Breast epithelium (tissue), 4 donors: Measurements from ENCODE around the gene PTPRN2. TPM values are rescaled to one million over a fixed set of nuclear protein-coding genes. Genes with fewer than 3 reads are reported as not detected.

Source experiments
- DNase-seq, 2 donors: peaks; one replicate each; pipeline ENCODE4 v3.0.0-alpha.2; 2019; ENCODE audit warnings: low spot score in 2 of 2
- H3K27ac ChIP-seq, 2 donors: fragments of 200-600 bp; sonication (generic) in 1 of 2; one replicate each; pipeline ENCODE4 v1.5.1; 2016 to 2019; ENCODE audit warnings: mild to moderate bottlenecking in 1 of 2
- H3K27me3 ChIP-seq, 2 donors: fragments of 200-600 bp; sonication (generic) in 1 of 2; one replicate each; pipeline versions ENCODE4 v1.5.1 to v1.6.0; 2017 to 2019; ENCODE audit warnings: control low read depth in 1 of 2, mild to moderate bottlenecking in 1 of 2
- H3K36me3 ChIP-seq: fragments of 200-600 bp; one replicate; pipeline ENCODE4 v1.5.1; 2019
- H3K4me1 ChIP-seq, 2 donors: fragments of 200-600 bp; sonication (generic); one replicate each; pipeline ENCODE4 v1.5.1; 2016 to 2019; ENCODE audit warnings: control low read depth in 1 of 2
- H3K4me3 ChIP-seq, 3 donors: fragments of 200-600 bp; sonication (generic); 1 replicate in 2 of 3; 2 replicates in 1 of 3; pipeline ENCODE4 v1.5.1; 2016 to 2019; ENCODE audit warnings: mild to moderate bottlenecking in 3 of 3, moderate library complexity in 2 of 3
- H3K9me3 ChIP-seq, 2 donors: fragments of 200-600 bp; sonication (generic) in 1 of 2; one replicate each; pipeline ENCODE4 v1.5.1; 2016 to 2019; ENCODE audit warnings: control low read depth in 1 of 2
- POLR2A ChIP-seq: fragments of 450-650 bp; IDR thresholded peaks from one replicate; pipeline ENCODE4 v1.6.1; 2016; ENCODE audit warnings: antibody characterized with exemption, mild to moderate bottlenecking, moderate library complexity
- POLR2AphosphoS5 ChIP-seq, 3 donors: sonication (generic); formaldehyde crosslinking; IDR thresholded peaks; one replicate each; pipeline ENCODE4 v1.6.1; 2017; ENCODE audit warnings: antibody characterized with exemption in 3 of 3
- intact Hi-C: fragments of 100-400 bp; cut with DNase I; formaldehyde crosslinking; loops from one replicate; pipeline ENCODE4 v1.15.1; 2023; ENCODE audit warnings: low total_unique reads
- total RNA-seq, 3 donors: library from RNA; depleted of rRNA; stranded (reverse); fragments of >200 nt; gene quantifications; one replicate each; pipeline ENCODE4 v1.1.0, GENCODE V29; 2016
- TF ChIP-seq, protein P1 (sequence below), 3 donors: fragments of 450-650 bp; IDR thresholded peaks; one replicate each; pipeline ENCODE4 v1.5.1; 2016 to 2017; ENCODE audit warnings: antibody characterized with exemption in 3 of 3, mild to moderate bottlenecking in 3 of 3, moderate library complexity in 3 of 3

The PTPRN2 gene
- total RNA-seq, 3 donors from 2014 or later: 1.6 to 2.2 (median 2.2) TPM

DNA sequence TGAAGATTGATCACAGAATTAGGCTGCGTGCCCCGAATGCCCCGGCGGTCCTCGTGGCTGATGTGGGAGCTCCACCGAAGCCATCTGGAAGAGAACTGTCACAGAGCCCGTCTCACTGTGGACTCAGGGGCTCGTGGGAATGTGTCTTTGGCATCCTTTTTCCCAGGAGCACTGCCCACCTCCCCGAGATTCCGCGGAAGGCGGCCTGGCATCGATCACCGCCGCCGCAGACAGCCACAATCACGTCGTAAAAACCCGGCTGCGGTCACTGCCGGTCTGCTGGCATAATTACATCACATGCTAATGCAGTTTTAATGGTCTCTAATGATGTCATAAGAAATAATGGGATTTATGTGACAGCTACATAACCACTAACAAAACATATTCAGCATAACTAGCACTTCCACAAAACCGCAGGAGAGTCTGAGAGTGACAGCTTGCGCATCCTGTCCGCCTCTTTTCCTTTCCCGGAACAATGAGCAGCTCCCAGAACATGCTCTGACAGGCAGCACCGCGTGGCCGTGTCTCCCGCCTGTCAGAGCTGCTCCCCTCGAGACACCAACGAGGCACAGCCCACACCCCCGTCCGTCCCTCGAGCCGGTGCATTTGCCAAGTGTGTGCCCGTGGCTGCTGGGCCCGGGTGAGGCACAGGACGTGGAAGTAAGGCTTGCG is 490.0 kb downstream of the PTPRN2 start:
- Histone ChIP-seq H3K36me3 (no peaks in the 10 kb centered on the region), H3K27me3 (peaks cover 0 to 3% of the 10 kb centered on the region in 2 donors), H3K9me3 (peaks cover 5 to 12% of the 10 kb centered on the region in 2 donors), H3K4me3 (no peak overlapping the region), H3K27ac (no peak overlapping the region), H3K4me1 (no peaks in the 10 kb centered on the region)
- no peak for TF ChIP-seq POLR2A
- TF ChIP-seq, protein P1, sequence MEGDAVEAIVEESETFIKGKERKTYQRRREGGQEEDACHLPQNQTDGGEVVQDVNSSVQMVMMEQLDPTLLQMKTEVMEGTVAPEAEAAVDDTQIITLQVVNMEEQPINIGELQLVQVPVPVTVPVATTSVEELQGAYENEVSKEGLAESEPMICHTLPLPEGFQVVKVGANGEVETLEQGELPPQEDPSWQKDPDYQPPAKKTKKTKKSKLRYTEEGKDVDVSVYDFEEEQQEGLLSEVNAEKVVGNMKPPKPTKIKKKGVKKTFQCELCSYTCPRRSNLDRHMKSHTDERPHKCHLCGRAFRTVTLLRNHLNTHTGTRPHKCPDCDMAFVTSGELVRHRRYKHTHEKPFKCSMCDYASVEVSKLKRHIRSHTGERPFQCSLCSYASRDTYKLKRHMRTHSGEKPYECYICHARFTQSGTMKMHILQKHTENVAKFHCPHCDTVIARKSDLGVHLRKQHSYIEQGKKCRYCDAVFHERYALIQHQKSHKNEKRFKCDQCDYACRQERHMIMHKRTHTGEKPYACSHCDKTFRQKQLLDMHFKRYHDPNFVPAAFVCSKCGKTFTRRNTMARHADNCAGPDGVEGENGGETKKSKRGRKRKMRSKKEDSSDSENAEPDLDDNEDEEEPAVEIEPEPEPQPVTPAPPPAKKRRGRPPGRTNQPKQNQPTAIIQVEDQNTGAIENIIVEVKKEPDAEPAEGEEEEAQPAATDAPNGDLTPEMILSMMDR (IDR thresholded peaks at IDR 0.05): no peak
- TF ChIP-seq POLR2AphosphoS5 (IDR thresholded peaks at IDR 0.05): no peak
- intact Hi-C loops: no loop called here
- peak in 1 of 2 donors; percentile 22 for DNase-seq

DNA sequence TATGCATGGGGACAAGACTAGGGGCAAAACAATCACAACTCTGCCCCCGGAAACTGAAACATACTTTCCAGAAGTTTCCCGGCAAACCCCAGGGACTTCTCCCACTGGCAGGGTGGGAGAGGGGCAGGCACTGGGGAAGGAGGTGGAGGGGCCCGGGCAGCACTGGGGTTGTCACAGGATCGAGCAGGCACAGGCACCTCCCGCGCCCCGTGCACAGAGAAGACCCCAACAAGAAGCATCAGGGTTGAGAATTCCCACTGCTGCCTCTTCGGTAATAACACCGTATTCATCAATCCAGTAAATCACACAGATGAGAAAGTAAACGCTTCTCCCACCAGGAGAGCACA is 490.5 kb downstream of the PTPRN2 start:
- Histone ChIP-seq H3K36me3 (no peaks in the 10 kb centered on the region), H3K27ac (no peak overlapping the region), H3K9me3 (peaks cover 5 to 12% of the 10 kb centered on the region in 2 donors), H3K27me3 (no peaks in the 10 kb centered on the region), H3K4me3 (no peak overlapping the region), H3K4me1 (no peaks in the 10 kb centered on the region)
- intact Hi-C loops: no loop called here
- TF ChIP-seq POLR2A (no peak), POLR2AphosphoS5 (IDR thresholded peaks at IDR 0.05) (no peak)
- TF ChIP-seq, protein P1 (IDR thresholded peaks at IDR 0.05): no peak
- DNase-seq: peak in 1 of 2 donors; percentile 42

DNA sequence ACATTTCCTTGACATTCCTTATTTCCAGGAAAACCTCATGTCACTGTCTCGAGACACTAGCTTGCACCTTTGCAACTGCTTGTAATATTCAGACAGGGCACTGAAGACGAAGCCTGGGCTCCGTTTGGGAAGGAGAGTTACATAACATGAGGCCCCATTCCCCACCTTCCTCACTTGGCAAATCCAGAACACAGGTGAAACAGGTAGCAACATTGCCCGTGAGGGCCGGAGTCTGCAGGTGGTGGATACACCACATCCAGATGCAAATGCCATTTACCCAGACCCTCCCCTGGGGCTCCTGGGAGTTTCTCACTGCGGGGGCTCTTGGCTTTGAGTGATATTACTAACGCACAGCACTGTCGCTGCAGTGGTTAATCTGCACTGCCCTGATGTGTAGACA is 491.0 kb downstream of the PTPRN2 start:
- no peak overlapping the region for H3K27ac ChIP-seq
- no peak overlapping the region for H3K4me3 ChIP-seq
- TF ChIP-seq POLR2AphosphoS5 (IDR thresholded peaks at IDR 0.05) (no peak), POLR2A (no peak)
- TF ChIP-seq, protein P1 (IDR thresholded peaks at IDR 0.05): no peak
- H3K9me3 ChIP-seq: peaks cover under 1 to 12% of the 10 kb centered on the region in 2 donors
- no peaks in the 10 kb centered on the region for H3K4me1 ChIP-seq
- H3K27me3 ChIP-seq: no peaks in the 10 kb centered on the region
- intact Hi-C loops: no loop called here
- DNase-seq: no peak
- H3K36me3 ChIP-seq: no peaks in the 10 kb centered on the region

DNA sequence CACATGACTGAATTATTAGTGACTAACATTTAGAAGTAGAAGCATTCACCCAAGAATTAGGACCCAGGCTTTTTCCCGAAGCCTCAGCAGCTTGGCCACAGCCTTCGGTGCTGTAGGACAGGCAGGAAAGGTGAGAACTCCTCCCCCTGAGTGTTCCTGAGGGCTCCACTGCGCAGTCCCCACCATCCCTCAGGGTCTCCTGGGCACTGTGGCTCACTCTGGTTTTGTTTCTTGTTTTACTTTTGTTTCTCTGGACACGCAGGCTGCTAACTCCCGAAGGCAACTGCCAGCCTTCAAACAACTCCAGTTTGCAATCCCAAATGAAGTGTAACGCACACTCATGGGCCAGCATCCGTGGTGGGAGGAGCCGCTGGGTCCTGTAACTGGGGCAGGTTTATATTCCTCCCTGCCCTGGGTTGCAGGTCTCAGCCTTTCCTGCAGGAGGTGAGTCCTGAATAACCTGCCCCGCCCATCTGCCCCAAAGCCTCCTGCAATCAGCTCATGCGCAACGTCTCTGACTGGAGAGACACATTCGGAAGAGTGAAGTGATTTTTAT is 492.9 kb downstream of the PTPRN2 start:
- H3K4me1 ChIP-seq: no peaks in the 10 kb centered on the region
- H3K27ac ChIP-seq: no peak overlapping the region
- no peak for DNase-seq
- H3K27me3 ChIP-seq: no peaks in the 10 kb centered on the region
- peaks cover 0 to 12% of the 10 kb centered on the region in 2 donors for H3K9me3 ChIP-seq
- intact Hi-C loops: no loop called here
- no peaks in the 10 kb centered on the region for H3K36me3 ChIP-seq
- no peak for TF ChIP-seq POLR2A
- TF ChIP-seq, protein P1 (IDR thresholded peaks at IDR 0.05): no peak
- no peak for TF ChIP-seq POLR2AphosphoS5 (IDR thresholded peaks at IDR 0.05)
- no peak overlapping the region for H3K4me3 ChIP-seq

DNA sequence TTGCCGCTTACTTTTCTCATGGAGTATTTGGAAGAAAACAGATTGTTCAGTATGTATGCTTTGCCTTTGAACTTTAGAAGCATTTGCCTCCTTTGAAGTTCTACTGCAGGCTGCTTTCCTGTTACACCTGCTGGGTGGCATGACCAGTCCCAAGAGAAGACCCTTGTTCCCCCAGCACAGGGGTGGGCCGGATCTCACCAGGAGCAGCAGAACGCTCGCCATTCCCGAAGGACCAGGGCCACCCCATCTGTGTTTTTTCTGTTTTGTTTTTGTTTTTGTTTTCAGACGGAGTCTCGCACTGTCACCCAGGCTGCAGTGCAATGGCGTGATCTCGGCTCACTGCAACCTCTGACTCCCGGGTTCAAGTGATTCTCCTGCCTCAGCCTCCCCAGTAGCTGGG is 493.6 kb downstream of the PTPRN2 start:
- Histone ChIP-seq H3K36me3 (no peaks in the 10 kb centered on the region), H3K27ac (no peak overlapping the region), H3K4me1 (no peaks in the 10 kb centered on the region), H3K4me3 (no peak overlapping the region), H3K9me3 (peaks cover 0 to 12% of the 10 kb centered on the region in 2 donors), H3K27me3 (no peaks in the 10 kb centered on the region)
- no peak for DNase-seq
- TF ChIP-seq, protein P1 (IDR thresholded peaks at IDR 0.05): no peak
- intact Hi-C loops: no loop called here
